Measurements from ENCODE around the gene INHA. TPM values are rescaled to one million over a fixed set of nuclear protein-coding genes. Genes with fewer than 3 reads are reported as not detected.
A peak's percentile ranks its signal among the peaks of the same experiment; 100 is the strongest.

INHA gene
- total and polyA plus RNA-seq, 2 experiments from 2014 or later: 3.3 to 8.1 TPM

GRCh38 chr2:219542931-219543595 is 29.0 kb upstream of the INHA start:
- 2% methylated on average over 65 of the region's 66 CpGs for WGBS (ENCODE audit: low lambda C conversion rate, missing lambda C conversion rate)
- H3K4me3 ChIP-seq: peak overlapping the region; percentile 84
- peaks cover 21% of the 10 kb centered on the region for H4K20me1 ChIP-seq (ENCODE audit: insufficient read depth, poor library complexity, severe bottlenecking)
- no peaks in the 10 kb centered on the region for H3K36me3 ChIP-seq (replicated peaks; ENCODE audit: insufficient read depth, low read depth)
- peak overlapping the region; percentile 93 for H3K27ac ChIP-seq
- peak overlapping the region; percentile 51 for H2AFZ ChIP-seq
- peak overlapping the region; percentile 88 for H3K4me2 ChIP-seq
- DNase-seq (ENCODE audit: low spot score): peak; percentile 76
- H3K79me2 ChIP-seq: peaks cover 16% of the 10 kb centered on the region
- peaks cover 20% of the 10 kb centered on the region for H3K4me1 ChIP-seq (ENCODE audit: insufficient read depth)
- no peaks in the 10 kb centered on the region for H3K9me2 ChIP-seq (replicated peaks; ENCODE audit: insufficient read depth)
- H3K27me3 ChIP-seq: no peaks in the 10 kb centered on the region
- no peak for TF ChIP-seq EZH2phosphoT487 (IDR thresholded peaks at IDR 0.05; ENCODE audit: low read depth, severe bottlenecking, unreplicated experiment)
- H3K9me3 ChIP-seq (ENCODE audit: low read depth): no peaks in the 10 kb centered on the region

- Histone ChIP-seq H3K4me1 (ENCODE audit: insufficient read depth) (peaks cover 13% of the 10 kb centered on the region), H2AFZ (peak within 1 kb of the TSS; percentile 51), H3K9me2 (replicated peaks; ENCODE audit: insufficient read depth) (no peaks in the 10 kb centered on the region), H3K27ac (peak within 1 kb of the TSS; percentile 93), H4K20me1 (ENCODE audit: insufficient read depth, poor library complexity, severe bottlenecking) (peaks cover 17% of the 10 kb centered on the region), H3K4me2 (peak within 1 kb of the TSS; percentile 89), H3K4me3 (peak within 1 kb of the TSS; percentile 84), H3K79me2 (peaks cover 16% of the 10 kb centered on the region), H3K9me3 (ENCODE audit: low read depth) (no peaks in the 10 kb centered on the region), H3K36me3 (replicated peaks; ENCODE audit: insufficient read depth, low read depth) (no peaks in the 10 kb centered on the region), H3K27me3 (no peaks in the 10 kb centered on the region)
- 2% methylated on average over 41 of the region's 75 CpGs for WGBS (ENCODE audit: low lambda C conversion rate, missing lambda C conversion rate)
- no peak for TF ChIP-seq CTCF (IDR thresholded peaks at IDR 0.05; ENCODE audit: poor library complexity)
- no peak for TF ChIP-seq EZH2phosphoT487 (IDR thresholded peaks at IDR 0.05; ENCODE audit: low read depth, severe bottlenecking, unreplicated experiment)
- no peak for TF ChIP-seq EZH2 (IDR thresholded peaks at IDR 0.05; ENCODE audit: borderline replicate concordance)
- DNase-seq (ENCODE audit: low spot score): peak; percentile 100
Measured at GRCh38 chr2:219543596-219544358, 28.3 kb upstream of the INHA start, which contains the start of the genes CHPF and TMEM198. Gene CHPF, minus strand, starts transcription at chr2:219543809. Its CDS starts 271 bp downstream, at chr2:219543538. Gene TMEM198, plus strand, starts transcription at chr2:219544028. Its CDS starts 700 bp downstream, at chr2:219544728.

DNA sequence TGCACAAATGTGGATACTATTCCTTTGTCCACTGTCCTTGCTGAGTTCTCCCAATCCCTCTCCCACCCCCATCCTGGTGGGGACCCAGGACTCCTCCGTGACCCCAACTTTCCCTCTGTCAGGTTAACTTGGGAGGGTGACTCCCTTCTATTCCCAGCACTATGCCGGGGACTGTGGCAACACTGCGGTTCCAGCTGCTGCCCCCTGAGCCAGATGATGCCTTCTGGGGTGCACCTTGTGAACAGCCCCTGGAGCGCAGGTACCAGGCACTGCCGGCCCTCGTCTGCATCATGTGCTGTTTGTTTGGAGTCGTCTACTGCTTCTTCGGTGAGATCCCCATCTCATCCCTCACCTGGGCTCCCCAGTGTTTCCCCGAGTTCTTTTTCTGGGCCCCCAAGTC is 27.5 kb upstream of the INHA start:
- Histone ChIP-seq H3K9me2 (replicated peaks; ENCODE audit: insufficient read depth) (no peaks in the 10 kb centered on the region), H3K4me2 (peak overlapping the region; percentile 89), H3K4me3 (peak overlapping the region; percentile 51), H3K36me3 (replicated peaks; ENCODE audit: insufficient read depth, low read depth) (no peaks in the 10 kb centered on the region), H3K9me3 (ENCODE audit: low read depth) (no peaks in the 10 kb centered on the region), H3K4me1 (ENCODE audit: insufficient read depth) (peaks cover 12% of the 10 kb centered on the region), H2AFZ (peak overlapping the region; percentile 16), H3K79me2 (peaks cover 16% of the 10 kb centered on the region), H4K20me1 (ENCODE audit: insufficient read depth, poor library complexity, severe bottlenecking) (peaks cover 12% of the 10 kb centered on the region), H3K27me3 (no peaks in the 10 kb centered on the region), H3K27ac (peak overlapping the region; percentile 77)
- no peak for TF ChIP-seq EZH2phosphoT487 (IDR thresholded peaks at IDR 0.05; ENCODE audit: low read depth, severe bottlenecking, unreplicated experiment)
- no peak for TF ChIP-seq EZH2 (IDR thresholded peaks at IDR 0.05; ENCODE audit: borderline replicate concordance)
- no peak for TF ChIP-seq CTCF (IDR thresholded peaks at IDR 0.05; ENCODE audit: poor library complexity)
- 54% methylated on average over 9 of the region's 9 CpGs for WGBS (ENCODE audit: low lambda C conversion rate, missing lambda C conversion rate)
- DNase-seq (ENCODE audit: low spot score): no peak
